CD4-positive, alpha-beta T cell (primary cell): Measurements from ENCODE around the gene RGS10. TPM values are rescaled to one million over a fixed set of nuclear protein-coding genes. Genes with fewer than 3 reads are reported as not detected.
A peak's percentile ranks its signal among the peaks of the same experiment; 100 is the strongest.

Source experiments
- ATAC-seq: fragments of 200-7000 bp; cut with Tn5 transposase; one replicate; pipeline ENCODE4 v1.10.0; 2022; ENCODE audit warnings: mild to moderate bottlenecking; ENCODE audit not compliant: poor library complexity
- CTCF ChIA-PET: fragments of 350-600 bp; sonication (Branson Sonifier 250); formaldehyde crosslinking; loops from one replicate; lab custom pipeline; 2021; ENCODE audit warnings: antibody characterized with exemption, inconsistent platforms; lab: Charles Lee
- POLR2A ChIA-PET: fragments of 350-600 bp; sonication (Branson Sonifier 250); formaldehyde crosslinking; loops from one replicate; lab custom pipeline; 2021; ENCODE audit warnings: antibody characterized with exemption, inconsistent platforms; lab: Charles Lee
- DNase-seq, 14 experiments: peaks; one replicate each; pipeline ENCODE4 v3.0.0-alpha.2; 2013 to 2020; ENCODE audit warnings: mixed read lengths in 2 of 14
- H3K27ac ChIP-seq, 2 donors: one replicate each; pipeline versions ENCODE4 v1.5.1 to v1.7.0; 2013; ENCODE audit warnings: low read length in 2 of 2, low read depth in 1 of 2, mild to moderate bottlenecking in 1 of 2
- H3K27me3 ChIP-seq, 2 experiments: 1 replicate in 1 of 2; 2 replicates in 1 of 2; pipeline versions ENCODE4 v1.6.1 to v1.7.0; 2013; ENCODE audit warnings: low read length in 2 of 2, control low read depth in 1 of 2, mild to moderate bottlenecking in 1 of 2, moderate library complexity in 1 of 2; ENCODE audit not compliant: insufficient read depth in 2 of 2, control insufficient read depth in 1 of 2
- H3K36me3 ChIP-seq: one replicate; pipeline ENCODE4 v1.6.1; 2013; ENCODE audit warnings: low read length, control low read depth; ENCODE audit not compliant: insufficient read depth
- H3K4me1 ChIP-seq: one replicate; pipeline ENCODE4 v1.6.1; 2013; ENCODE audit warnings: low read length, control low read depth; ENCODE audit not compliant: insufficient read depth
- H3K4me3 ChIP-seq: one replicate; pipeline ENCODE4 v1.5.1; 2013; ENCODE audit warnings: mild to moderate bottlenecking, low read length, moderate library complexity
- H3K9me3 ChIP-seq, 2 experiments: 1 replicate in 1 of 2; 2 replicates in 1 of 2; pipeline versions ENCODE4 v1.6.1 to v1.7.0; 2013; ENCODE audit warnings: low read length in 2 of 2, mild to moderate bottlenecking in 2 of 2, control low read depth in 1 of 2, moderate library complexity in 1 of 2; ENCODE audit not compliant: control insufficient read depth in 1 of 2, insufficient read depth in 1 of 2
- H3K27ac Mint-ChIP-seq: one replicate; pipeline ENCODE4 v1.8.0; 2020; ENCODE audit warnings: mixed read lengths
- H3K27me3 Mint-ChIP-seq: one replicate; pipeline ENCODE4 v1.8.0; 2021; ENCODE audit warnings: mixed read lengths
- H3K36me3 Mint-ChIP-seq: one replicate; pipeline ENCODE4 v1.8.0; 2021; ENCODE audit warnings: low read depth, mixed read lengths
- H3K4me1 Mint-ChIP-seq: one replicate; pipeline ENCODE4 v1.8.0; 2021; ENCODE audit warnings: low read depth, mixed read lengths
- H3K4me3 Mint-ChIP-seq: one replicate; pipeline ENCODE4 v1.8.0; 2020; ENCODE audit warnings: mild to moderate bottlenecking, mixed read lengths
- H3K9me3 Mint-ChIP-seq: one replicate; pipeline ENCODE4 v1.8.0; 2020; ENCODE audit warnings: mixed read lengths
- intact Hi-C, 2 experiments: fragments of 100-400 bp; cut with DNase I in 1 of 2; cut with micrococcal nuclease in 1 of 2; formaldehyde crosslinking; loops; one replicate each; pipeline versions ENCODE4 v1.15.1 to v1.9.0; 2023 to 2025; cut with DNase I, micrococcal nuclease
- total RNA-seq, 174 experiments: library from RNA in 2 of 174; stranded (reverse) in 2 of 174; gene quantifications; one replicate each; pipeline ENCODE4 v1.2.3 and lab custom pipeline; 2021 to 2026
- TF ChIP-seq, protein P1 (sequence below): fragments of 200-600 bp; IDR thresholded peaks from one replicate; pipeline ENCODE4 v1.8.0; 2022; ENCODE audit warnings: antibody characterized with exemption, mild to moderate bottlenecking

The RGS10 gene
- total RNA-seq, 2 experiments from 2014 or later = 132 to 134 TPM

DNA sequence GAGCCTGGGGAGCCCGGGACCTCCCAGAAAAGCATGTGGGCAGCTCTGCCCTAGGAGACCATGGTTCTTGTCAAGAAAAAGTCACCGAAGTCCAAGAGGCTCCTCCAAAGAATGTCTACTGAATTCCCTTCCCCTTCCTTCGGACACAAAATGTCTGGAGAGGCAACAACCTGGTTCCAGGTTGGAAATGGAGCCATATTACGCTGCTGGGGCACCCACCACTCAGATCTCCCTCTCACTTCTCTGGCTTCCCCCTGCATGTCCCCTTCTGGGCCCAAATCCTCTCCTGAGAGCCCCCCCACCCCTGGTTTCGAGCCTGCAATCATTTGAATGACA, 52.6 kb downstream of the RGS10 start:
- no peaks in the 10 kb centered on the region for H3K36me3 Mint-ChIP-seq
- H3K9me3 ChIP-seq = no peaks in the 10 kb centered on the region
- no peak for DNase-seq
- peaks cover 56% of the 10 kb centered on the region for H3K4me1 Mint-ChIP-seq
- ChIA-PET POLR2A (interaction anchor here (0.6 to 2.4 kb wide), 17 partner anchors 9 to 291 kb away, joined by 3 to 20 read pairs (median 4); partner anchors contain the start of genes GRK5 and RGS10), CTCF (interaction anchor here (0.8 to 2.4 kb wide), 7 partner anchors 9 to 283 kb away, joined by 3 to 12 read pairs (median 7); partner anchors contain the start of gene GRK5)
- H3K27ac ChIP-seq = peak overlapping the region; percentile 70 to 85
- no peaks in the 10 kb centered on the region for H3K9me3 Mint-ChIP-seq
- H3K27me3 ChIP-seq = no peaks in the 10 kb centered on the region
- peak overlapping the region; percentile 30 for H3K4me3 Mint-ChIP-seq
- TF ChIP-seq, protein P1, sequence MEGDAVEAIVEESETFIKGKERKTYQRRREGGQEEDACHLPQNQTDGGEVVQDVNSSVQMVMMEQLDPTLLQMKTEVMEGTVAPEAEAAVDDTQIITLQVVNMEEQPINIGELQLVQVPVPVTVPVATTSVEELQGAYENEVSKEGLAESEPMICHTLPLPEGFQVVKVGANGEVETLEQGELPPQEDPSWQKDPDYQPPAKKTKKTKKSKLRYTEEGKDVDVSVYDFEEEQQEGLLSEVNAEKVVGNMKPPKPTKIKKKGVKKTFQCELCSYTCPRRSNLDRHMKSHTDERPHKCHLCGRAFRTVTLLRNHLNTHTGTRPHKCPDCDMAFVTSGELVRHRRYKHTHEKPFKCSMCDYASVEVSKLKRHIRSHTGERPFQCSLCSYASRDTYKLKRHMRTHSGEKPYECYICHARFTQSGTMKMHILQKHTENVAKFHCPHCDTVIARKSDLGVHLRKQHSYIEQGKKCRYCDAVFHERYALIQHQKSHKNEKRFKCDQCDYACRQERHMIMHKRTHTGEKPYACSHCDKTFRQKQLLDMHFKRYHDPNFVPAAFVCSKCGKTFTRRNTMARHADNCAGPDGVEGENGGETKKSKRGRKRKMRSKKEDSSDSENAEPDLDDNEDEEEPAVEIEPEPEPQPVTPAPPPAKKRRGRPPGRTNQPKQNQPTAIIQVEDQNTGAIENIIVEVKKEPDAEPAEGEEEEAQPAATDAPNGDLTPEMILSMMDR = peak; percentile 19
- no peaks in the 10 kb centered on the region for H3K36me3 ChIP-seq
- no peaks in the 10 kb centered on the region for H3K27me3 Mint-ChIP-seq
- no peak for ATAC-seq
- intact Hi-C loops = loop anchor here (2.0 to 5.0 kb wide), 4 partner anchors 27 to 283 kb away; partner anchors contain the start of gene GRK5 (in 1 of the 2)
- peak overlapping the region; percentile 58 for H3K4me3 ChIP-seq
- peaks cover 48% of the 10 kb centered on the region for H3K4me1 ChIP-seq
- peak overlapping the region; percentile 91 for H3K27ac Mint-ChIP-seq

DNA sequence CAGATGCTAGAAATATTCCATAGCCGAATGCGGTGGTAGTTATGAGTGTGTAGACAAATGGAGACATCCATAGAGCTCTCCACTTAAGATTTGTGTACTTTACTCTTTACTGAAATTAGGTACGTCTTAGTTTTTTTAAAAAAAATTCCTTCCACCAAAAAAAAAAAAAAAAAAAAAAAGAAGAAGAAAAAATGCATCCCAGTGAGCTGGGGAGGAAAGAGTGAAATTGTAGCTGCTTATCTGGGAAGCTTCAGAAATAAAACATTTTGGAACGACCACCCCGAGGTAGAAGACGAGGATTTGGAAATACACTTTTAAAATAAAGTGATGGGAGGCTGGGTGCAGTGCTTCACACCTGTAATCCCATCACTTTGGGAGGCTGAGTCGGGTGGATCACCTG, 53.8 kb downstream of the RGS10 start:
- DNase-seq = no peak
- ATAC-seq = no peak
- H3K9me3 ChIP-seq = no peaks in the 10 kb centered on the region
- no peaks in the 10 kb centered on the region for H3K36me3 ChIP-seq
- Mint-ChIP-seq H3K9me3 (no peaks in the 10 kb centered on the region), H3K36me3 (no peaks in the 10 kb centered on the region), H3K4me1 (peaks cover 44% of the 10 kb centered on the region), H3K27ac (peak overlapping the region; percentile 91), H3K4me3 (no peak overlapping the region), H3K27me3 (no peaks in the 10 kb centered on the region)
- ChIA-PET POLR2A (interaction anchor here (0.7 to 2.4 kb wide), 4 partner anchors 10 to 216 kb away, joined by 3 to 20 read pairs (median 12); partner anchors contain the start of gene RGS10), CTCF (interaction anchor here (1.9 to 2.4 kb wide), 2 partner anchors 43 to 54 kb away, joined by 8 to 10 read pairs; no protein-coding TSS in a partner anchor)
- H3K4me1 ChIP-seq = peaks cover 35% of the 10 kb centered on the region
- TF ChIP-seq, protein P1 = no peak
- no peaks in the 10 kb centered on the region for H3K27me3 ChIP-seq
- no peak overlapping the region for H3K4me3 ChIP-seq
- H3K27ac ChIP-seq = peak overlapping the region; percentile 70 to 85
- intact Hi-C loops = loop anchor here (2.0 kb wide), 2 partner anchors 28 to 44 kb away; no protein-coding TSS in a partner anchor

DNA sequence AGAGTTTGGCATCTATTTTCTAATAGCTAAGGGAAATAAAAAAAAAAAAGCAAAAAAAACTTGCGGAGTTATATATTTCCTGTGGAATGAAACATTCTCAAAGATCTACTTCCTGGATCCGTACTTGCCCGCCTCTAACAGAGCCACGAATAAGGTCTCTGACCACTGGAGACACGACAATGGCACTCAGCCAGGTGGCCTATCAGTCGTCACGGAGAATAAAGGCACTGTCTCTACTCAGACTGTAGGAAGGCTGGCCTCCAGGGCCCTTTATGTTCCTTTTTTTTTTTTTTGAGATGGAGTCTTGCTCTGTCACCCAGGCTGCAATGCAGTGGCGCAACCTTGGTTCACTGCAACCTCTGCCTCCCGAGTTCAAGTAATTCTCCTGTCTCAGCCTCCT, 58.7 kb downstream of the RGS10 start:
- H3K36me3 Mint-ChIP-seq = no peaks in the 10 kb centered on the region
- Histone ChIP-seq H3K36me3 (no peaks in the 10 kb centered on the region), H3K27ac (no peak overlapping the region), H3K4me1 (peaks cover 12% of the 10 kb centered on the region), H3K4me3 (no peak overlapping the region), H3K9me3 (no peaks in the 10 kb centered on the region), H3K27me3 (no peaks in the 10 kb centered on the region)
- intact Hi-C loops = no loop called here
- TF ChIP-seq, protein P1 = no peak
- ChIA-PET CTCF (no interaction called here), POLR2A (no interaction called here)
- H3K27me3 Mint-ChIP-seq = no peaks in the 10 kb centered on the region
- H3K4me1 Mint-ChIP-seq = peaks cover 18% of the 10 kb centered on the region
- no peak overlapping the region for H3K4me3 Mint-ChIP-seq
- ATAC-seq = no peak
- no peak overlapping the region for H3K27ac Mint-ChIP-seq
- DNase-seq = no peak
- H3K9me3 Mint-ChIP-seq = no peaks in the 10 kb centered on the region
